CD4-positive, alpha-beta T cell treated with Interleukin-4 for 4 hours (primary cell): Measurements from ENCODE around the gene THSD7A.

ENCODE experiments used
- DNase-seq: peaks from one replicate; pipeline ENCODE4 v3.0.0-alpha.2; 2020

The THSD7A gene

GRCh38 chr7:11702938-11703337 is 129.1 kb downstream of the THSD7A start:
- DNase-seq: no peak

DNA sequence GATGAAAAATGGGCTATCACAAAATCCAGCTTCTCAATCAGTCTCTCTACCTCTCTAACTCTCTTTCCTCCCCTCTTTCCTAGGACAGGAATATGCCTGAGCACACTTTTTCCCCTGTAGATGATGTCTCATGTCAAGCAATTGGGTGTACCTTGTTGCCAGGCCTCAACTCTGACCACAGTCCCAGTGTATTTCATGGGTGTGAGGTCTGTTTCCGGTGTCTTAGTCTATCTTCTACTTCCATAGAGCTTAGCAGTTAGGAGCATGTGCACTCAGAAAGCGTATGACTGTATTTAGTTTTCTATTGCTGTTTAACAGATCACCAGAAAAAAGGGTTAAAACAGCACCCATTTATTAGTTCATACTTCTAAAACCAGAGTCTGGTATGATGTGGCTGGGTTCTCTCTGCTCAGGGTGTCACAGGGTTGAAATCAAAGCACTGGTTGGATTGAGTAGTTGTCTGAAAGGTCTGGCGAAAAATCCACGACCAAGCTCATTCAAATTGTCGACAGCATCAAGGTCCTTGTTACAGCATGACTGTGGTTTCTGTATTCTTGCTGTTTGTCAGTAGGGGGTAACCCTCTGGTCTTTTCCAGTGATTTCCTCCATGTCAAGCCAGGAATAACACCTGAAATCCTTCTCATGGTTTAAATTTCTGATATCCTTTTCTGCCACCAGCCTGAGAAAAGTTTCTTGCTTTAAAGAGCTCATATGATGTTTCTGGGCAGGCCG is 130.0 kb downstream of the THSD7A start:
- DNase-seq: no peak

- no peak for DNase-seq
Measured at GRCh38 chr7:11699666-11700065, 132.3 kb downstream of the THSD7A start.

- DNase-seq: no peak
Measured at GRCh38 chr7:11698384-11698871, 133.6 kb downstream of the THSD7A start.

DNA sequence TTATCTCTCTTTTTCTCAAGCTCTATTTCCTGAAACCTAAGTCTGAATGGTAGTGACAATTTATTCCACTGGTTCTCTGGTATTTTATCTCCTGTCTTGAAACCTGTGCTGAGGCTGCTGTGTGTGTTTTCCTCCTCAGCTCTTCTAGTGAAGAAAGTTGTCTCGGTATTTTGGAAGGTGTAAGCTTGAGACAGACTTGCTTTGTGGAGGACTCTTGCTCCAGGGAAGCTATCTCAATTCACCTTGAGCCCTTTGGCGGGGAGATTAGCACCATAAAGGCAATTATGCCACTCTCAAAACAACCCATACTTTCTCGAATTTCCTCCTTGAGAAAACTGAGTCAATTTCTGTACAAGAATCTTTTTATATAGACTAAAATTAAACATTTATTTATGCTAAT is 141.6 kb downstream of the THSD7A start:
- no peak for DNase-seq

DNA sequence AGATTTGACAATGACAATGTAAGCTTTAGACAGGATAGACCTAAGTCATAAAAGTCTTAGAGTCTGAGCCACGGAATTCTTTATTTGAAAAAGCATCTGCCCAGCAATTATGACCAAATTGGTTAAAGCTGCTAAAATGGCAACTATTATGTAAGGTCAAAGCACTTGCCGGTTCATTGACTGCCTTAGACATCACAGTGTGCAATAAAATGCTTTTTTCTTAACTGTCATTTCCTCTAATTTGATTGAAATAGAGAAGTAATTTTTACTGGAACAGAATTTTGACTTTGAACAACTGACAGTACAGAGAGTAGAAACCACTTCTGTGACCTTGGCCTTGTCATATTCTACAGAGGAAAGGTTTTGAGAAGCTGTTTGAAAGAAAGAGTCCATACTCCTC is 142.9 kb downstream of the THSD7A start:
- no peak for DNase-seq

GRCh38 chr7:11681461-11681860 is 150.5 kb downstream of the THSD7A start:
- no peak for DNase-seq

GRCh38 chr7:11675163-11675562 is 156.8 kb downstream of the THSD7A start:
- DNase-seq: no peak

GRCh38 chr7:11668727-11669126 is 163.3 kb downstream of the THSD7A start:
- DNase-seq: no peak

GRCh38 chr7:11667810-11668185 is 164.2 kb downstream of the THSD7A start:
- DNase-seq: no peak

DNA sequence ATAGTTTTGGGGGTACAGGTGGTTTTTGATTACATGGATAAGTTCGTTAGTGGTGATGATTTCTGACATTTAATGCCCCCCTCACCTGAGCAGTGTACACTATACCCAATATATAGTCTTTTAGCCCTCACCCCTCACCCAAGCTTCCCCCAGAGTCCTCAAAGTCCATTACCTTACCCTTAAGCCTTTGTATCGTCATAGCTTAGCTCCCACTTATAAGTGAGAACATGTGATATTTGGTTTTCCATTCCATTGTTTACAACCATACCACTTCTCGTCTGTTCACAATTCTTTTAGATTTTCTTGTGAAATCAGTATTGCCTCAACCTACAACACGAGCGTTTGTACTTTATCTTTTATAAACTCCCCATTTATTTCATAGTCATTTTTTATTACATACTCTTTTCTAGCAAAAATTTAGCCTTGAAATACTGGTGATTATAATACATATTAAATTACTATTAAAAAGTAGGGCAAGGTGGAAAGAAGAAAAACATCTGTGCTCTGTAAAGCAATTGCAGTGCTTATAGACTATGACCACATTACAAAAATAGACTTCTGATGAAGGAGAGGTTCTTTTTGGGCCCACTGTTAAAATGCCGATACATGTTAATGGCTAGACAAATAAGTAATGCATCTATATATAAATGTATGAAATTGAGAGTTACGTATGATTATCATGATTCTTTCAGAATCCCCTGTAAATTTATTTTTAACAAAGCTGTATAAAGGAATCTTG is 164.8 kb downstream of the THSD7A start:
- DNase-seq: no peak

DNA sequence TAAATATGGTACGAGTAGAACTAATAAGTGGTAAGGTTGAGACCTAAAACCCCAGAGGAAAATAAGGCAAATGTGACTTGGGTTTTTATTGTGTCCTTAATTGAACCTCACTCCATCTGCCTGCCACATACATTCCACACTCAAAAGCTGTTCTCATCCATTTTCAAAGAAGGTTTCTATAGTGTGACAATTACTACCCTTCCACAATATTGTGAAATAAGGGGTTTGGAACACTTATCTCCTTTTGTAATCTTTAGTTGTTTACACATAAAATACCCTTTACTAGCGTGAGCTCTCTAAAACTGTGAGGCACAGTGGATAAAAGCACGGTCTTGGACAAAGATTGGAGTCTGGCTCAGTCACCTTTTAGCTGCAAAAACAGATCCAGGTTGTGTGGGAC is 166.6 kb downstream of the THSD7A start:
- DNase-seq: no peak

GRCh38 chr7:11655642-11656041 is 176.4 kb downstream of the THSD7A start:
- DNase-seq: no peak

DNA sequence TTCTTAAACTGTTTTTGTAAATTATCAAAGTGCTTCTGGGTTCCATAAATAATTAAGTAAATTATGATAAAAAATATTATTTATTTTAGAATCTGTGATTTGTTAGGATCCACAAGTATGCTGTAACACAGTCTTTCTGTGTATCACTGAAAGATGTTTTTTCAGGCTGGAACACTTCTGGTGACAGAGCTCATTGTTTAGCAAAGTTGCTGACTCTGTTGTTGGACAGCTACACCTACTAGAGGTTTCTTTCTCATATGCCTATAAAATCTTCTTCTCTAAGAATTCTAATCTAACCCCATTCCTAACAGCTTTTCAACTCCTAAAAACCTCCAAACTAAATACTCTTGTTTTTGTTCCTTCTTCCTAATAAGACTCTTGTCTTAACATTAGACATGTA is 176.8 kb downstream of the THSD7A start:
- DNase-seq: no peak

GRCh38 chr7:11650500-11650899 is 181.5 kb downstream of the THSD7A start:
- DNase-seq: no peak

DNA sequence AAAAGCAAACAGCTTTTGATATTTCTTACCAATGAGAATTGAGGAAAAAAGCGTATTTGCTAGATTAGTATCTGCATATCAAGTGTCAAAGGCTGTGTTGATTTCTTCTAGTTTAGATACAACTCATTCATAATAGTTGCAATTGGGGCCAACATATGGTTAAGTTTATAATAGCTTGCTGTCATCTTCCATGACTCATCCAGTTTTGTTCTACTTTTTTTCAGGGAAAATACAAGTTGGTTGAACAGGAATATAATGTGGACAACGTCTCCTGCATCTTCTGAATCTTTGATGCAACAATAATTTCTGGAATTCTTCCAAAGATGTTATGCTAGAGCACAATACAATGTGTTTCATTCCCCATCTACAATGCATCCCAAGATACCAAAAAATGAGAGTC is 182.0 kb downstream of the THSD7A start:
- no peak for DNase-seq

DNA sequence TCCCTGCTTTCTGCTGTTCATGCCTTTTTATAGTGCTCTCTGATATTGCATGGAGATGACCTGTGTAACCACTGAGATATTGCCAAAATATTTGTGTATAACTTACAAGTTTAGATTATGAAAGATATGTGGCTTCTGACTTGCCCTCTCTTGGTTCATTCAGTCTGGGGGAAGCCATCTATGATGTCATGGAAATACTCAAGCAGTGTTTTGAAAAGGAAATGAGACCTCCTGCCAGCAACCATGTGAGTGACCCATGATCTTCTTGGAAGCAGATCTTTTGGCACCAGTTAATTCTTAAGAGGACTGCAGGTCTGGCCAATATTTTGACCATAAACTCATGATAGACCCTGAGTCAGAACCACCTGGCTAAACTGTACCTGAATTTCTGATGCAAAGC is 183.0 kb downstream of the THSD7A start:
- no peak for DNase-seq

DNA sequence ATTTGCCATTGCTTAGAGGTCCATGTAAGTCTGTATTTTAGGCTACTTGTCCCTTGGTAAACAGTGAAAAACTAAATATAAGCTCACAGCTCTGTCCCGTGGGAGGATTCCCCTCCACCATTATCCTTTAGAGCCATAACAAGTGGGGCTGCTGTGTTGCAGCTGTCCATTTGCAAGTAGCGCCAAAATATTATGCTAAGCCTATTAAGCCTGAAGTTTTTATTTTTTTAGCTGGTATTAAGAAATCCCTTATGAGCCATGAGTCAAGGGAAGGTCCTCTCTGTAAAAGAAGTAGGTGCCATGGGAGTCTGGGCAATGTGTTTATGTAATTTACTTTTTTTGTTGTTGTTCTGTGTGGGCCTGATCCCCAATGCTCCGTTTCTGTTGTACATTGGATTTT is 183.9 kb downstream of the THSD7A start:
- DNase-seq: no peak

DNA sequence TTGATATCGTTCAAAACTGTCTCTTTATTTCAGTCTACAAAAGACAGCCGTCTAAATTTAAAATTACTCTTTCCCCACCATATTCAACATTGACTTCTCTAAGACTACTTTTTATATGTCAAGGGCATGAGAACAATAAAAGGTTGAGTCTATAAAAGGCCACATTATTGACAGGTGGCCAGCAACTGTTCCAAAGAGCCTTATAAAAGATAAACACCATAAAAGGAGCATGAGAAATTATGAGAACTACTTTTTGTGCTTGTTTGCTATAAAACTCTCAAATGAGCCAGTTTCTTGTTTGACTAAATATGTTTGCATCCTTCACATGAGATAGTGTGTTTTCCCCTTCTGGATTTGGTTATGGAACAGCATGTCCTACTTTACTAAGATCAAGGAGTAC is 189.2 kb downstream of the THSD7A start:
- no peak for DNase-seq

DNA sequence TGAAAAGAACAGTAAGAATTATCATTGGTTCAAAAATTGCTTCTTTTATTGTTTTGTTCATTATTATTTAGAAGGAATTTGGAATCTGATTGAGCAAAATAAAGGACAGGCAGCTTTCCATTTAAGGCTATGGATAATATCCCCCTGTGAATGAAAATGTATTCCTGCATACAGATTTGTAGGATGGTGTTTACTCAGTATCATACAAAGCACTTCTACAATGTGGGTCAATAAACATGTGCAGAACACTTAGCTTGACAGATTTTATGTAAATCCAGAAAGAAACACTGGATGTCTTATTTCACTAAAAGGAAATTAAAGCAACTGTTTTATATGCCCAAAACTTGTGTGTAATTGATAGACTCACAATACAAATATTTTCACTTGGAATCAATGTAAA is 189.7 kb downstream of the THSD7A start:
- no peak for DNase-seq

DNA sequence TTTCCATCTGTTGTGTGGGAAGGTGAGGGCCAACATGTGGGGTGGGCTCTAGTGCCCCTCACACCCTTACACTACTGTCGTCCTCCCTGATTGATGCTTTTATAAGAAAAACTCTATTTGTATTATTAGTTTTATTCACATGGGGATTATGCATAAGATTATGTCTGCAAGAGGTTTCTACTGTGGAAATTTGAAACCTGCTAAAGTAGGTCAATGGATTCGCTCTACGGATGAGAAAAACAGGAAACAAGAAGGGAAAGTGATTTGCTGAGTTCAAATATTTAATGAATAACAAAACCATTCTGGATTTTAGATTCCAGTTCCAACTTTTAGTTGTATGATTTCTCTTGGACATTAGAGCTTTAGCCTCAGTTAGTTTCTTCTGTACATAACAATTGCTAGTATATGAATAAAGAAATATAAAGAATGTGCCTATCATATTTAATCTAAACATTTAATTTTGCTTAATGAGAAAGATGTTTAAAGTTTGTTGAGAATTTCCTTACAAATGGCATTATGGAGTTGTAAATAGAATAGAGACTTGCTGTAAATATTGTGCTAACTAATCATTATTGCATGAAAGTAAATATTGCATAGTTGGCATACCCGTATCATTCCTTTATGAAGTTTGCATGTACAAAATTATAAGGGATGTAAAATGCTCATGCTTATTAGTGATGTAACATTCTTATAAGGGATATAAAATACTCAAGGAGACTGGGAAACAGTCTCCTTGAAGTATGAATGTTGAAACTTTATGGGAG is 193.8 kb downstream of the THSD7A start:
- no peak for DNase-seq

DNA sequence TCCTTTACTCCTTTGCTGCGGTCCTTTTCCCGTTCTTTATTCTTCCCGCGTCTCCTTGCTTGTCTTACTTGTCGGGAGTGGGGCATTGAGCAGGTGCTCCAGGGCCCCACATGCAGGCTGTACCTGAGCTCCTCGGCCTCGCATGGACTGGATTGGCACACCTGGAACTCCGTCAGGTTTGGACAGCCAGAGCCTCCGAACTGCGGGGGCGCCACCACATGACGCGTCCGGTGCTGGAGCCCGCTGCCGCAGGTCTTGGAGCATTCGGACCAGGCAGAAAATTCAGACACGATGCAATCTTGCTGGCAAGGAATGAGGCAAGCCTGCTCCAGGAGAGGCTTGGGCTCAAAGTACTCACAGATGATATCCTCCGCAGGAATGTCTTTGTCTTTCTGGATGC is 195.7 kb downstream of the THSD7A start:
- DNase-seq: no peak

- DNase-seq: no peak
Measured at GRCh38 chr7:11633310-11633709, 198.7 kb downstream of the THSD7A start.

DNA sequence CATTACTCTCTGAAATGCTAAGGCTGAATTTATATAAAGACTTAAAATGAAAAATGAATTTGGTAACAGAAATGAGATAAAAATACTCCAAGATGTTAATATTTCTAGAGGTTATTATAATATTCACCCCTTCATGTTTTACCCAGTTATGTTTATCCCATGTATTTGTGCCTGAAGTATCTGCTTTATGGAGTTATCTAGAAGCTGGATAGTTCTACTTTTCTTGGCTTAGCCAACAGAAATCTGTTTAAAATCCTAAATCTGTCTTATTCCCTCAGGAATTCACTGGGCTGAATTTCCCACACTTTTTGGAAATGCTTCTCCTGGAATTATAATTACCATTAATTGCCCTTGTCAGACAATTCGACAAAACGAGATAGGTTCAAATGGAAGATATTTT is 201.6 kb downstream of the THSD7A start:
- no peak for DNase-seq
